ENCODE data around the gene ZNF750. TPM values are rescaled to one million over a fixed set of nuclear protein-coding genes. Genes with fewer than 3 reads are reported as not detected.

ZNF750 gene
- total RNA-seq, 4 donors from 2014 or later: not detected

DNA sequence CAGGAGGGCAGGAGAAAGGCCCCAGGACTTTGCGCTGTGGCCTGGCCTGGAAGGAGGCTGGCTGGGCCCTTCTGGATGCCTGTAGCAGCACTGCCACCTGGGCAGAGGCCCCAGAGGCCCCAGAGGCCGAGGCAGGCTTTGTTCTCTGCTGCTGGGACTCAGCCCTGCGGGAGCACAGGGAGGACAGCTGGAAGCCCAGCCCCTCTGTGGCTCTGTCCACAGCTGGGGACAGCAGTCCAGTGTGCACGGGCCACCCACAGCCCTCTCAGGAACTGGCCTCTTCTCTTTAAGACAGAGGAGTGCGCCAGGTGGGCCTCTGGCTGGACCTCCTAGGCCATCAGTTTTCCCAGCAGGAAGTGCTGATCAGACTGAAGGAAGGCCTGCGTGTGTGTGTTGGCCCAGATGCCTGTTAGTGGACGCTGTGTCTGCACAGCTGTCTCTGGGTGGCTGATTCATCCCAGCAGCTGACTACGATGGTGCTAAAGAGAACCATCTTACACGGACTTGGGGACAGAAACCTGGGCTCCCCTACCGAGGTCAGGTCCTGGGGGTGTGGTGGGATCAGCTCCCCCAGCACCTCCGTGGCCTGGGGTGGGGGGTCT is 26.9 kb upstream of the ZNF750 start:
- TF ChIP-seq, protein P1, sequence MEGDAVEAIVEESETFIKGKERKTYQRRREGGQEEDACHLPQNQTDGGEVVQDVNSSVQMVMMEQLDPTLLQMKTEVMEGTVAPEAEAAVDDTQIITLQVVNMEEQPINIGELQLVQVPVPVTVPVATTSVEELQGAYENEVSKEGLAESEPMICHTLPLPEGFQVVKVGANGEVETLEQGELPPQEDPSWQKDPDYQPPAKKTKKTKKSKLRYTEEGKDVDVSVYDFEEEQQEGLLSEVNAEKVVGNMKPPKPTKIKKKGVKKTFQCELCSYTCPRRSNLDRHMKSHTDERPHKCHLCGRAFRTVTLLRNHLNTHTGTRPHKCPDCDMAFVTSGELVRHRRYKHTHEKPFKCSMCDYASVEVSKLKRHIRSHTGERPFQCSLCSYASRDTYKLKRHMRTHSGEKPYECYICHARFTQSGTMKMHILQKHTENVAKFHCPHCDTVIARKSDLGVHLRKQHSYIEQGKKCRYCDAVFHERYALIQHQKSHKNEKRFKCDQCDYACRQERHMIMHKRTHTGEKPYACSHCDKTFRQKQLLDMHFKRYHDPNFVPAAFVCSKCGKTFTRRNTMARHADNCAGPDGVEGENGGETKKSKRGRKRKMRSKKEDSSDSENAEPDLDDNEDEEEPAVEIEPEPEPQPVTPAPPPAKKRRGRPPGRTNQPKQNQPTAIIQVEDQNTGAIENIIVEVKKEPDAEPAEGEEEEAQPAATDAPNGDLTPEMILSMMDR (IDR thresholded peaks at IDR 0.05; ENCODE audit: low read depth): no peak

DNA sequence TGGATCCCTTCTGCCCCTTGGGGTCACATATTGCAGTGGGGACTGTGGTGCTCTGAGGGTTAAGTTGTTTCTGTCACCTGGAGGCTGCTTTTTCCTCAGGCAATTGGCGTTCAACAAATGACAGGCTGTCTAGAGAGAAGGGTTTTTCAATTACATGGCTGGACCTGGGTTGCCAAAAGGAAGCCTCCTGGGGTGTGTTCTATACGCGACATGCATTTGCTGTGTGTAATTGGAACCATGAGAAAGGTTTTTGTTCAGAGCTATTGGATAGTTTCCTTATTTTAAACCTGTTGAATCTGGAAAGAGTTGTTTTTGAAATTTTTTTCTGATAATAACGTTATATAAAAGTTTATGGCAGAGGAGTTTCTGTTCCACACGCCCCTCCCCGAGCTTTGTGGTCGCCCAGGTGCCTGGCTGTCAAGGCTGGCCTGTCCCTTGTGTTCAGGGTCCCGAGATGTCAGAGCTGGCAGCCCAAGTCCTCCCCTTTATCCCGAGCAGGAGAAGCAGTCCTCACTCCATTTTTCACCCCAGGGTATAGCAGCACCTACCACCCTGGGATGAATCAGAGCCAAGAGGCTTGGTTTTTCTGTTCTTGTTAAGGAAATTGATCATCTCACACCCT is 26.1 kb upstream of the ZNF750 start:
- TF ChIP-seq, protein P1 (IDR thresholded peaks at IDR 0.05; ENCODE audit: low read depth): no peak

DNA sequence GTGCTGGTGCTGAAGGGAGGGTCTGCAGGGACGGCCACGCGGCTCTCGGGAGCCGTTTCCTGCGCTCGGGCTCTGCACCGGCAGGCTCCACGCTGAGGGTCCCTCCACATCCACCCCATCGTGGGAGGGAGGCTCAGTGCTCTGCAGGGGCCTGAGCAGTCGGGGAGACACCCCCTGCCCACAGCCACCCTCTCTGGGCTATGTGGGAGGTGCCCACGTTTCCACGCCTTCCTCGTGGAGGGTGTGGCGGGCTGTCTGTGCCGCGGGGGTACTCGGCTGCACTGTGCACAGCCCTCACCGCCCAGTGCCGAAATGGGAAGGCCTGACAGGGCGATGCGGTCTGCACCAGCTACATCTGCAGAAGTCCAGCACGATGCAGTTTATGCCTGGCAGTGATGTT is 25.5 kb upstream of the ZNF750 start:
- TF ChIP-seq, protein P1 (IDR thresholded peaks at IDR 0.05; ENCODE audit: low read depth): no peak

DNA sequence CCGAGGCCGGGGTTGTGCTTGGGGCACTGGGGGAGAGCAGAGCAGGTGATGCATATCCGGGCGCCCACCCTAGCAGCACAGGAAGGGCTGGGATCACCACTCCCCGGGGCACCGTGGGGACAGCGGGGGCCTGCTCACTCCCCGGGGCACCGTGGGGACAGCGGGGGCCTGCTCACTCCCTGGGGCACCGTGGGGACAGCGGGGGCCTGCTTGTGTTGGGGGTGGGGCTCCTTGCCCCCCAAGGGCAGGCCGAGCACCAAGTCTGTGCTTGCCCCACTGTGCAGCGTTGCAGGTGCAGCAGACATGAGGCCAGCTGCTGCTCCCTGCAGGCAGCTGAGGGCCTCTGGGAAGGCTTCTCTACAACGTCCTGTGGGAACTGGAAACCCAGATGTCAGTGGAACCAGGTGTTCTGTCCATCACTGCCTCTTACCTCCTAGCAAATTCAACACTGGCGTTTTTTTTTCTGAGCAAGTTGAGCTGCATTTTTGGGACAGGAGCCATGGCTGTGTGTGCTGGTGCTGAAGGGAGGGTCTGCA is 25.0 kb upstream of the ZNF750 start:
- TF ChIP-seq, protein P1 (IDR thresholded peaks at IDR 0.05; ENCODE audit: low read depth): no peak

DNA sequence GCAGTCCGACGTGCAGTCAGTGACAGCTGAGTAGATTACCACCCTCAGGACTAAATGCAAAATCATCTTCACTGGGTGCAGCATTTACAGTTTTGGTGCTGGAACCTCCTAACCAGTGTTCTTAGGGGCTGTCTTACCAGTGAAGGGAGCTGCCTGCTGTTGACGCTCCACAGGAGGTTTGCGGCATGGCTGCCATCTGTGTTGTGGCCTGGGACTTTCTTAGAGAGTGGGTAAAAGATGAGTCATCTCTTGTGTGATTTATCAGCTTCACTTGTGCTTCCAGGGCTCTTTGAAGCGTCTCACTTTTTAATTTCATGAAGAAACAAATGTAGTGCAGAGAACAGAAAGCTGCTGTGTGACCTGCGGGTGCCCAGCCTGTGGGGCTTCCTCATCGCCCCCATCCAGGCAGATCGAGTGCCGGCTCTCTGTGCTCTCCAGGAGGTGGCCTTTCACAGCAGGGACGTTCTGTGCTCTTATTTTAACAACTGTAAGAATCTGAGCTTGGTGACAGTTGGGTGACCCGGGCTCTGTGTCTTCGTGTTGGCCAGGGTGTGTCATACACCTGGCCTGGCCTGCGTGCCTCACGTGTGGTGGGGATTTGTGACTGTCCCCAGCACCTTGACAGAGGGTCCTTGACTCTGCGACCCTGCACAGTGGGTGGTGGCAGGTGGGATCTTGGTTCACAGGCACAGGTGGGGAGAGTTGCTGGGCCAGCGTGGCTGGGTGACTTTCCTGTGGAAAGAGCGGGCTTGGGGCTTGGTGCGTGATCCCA is 24.3 kb upstream of the ZNF750 start:
- TF ChIP-seq, protein P1 (IDR thresholded peaks at IDR 0.05; ENCODE audit: low read depth): no peak

DNA sequence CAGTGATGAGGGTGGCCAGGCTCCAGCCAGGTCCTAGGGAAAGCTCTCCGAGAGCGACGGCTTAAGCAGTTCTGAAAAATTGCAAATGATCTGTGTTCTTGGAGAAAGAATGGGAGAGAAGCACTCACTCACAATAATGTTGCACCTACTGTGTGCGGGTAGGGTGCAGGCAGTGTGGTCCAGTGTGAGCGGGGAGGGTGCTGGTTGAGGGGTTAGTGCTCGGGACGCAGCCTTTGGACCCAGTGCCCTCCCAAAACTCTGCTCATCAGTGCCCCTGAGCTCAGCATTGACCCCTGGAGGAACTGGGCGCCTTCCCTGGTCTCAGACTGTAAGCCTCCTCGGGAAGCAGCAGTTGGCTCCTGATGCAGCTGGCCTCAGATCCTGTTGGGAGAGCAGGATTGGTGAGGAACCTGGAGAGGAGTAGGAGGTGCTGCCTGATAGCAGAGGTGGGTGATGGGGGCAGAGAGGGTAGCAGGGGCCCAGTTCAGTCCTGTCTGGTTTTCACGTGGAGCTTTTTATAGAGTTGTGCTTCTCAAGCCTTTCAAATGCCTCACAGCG is 23.6 kb upstream of the ZNF750 start:
- TF ChIP-seq, protein P1 (IDR thresholded peaks at IDR 0.05; ENCODE audit: low read depth): no peak
